EH (cell line): ENCODE measurements around the gene MRM1.
"Not testable (repeated sequence)": the region's sequence is repeated elsewhere in the genome, so short reads cannot be mapped to it uniquely, and the experiment has no call there.

Experiments used
- DNase-seq: peaks from one replicate; pipeline ENCODE4 v3.0.0-alpha.2; 2015; ENCODE audit warnings: low read depth

Gene MRM1

GRCh38 chr17:36602030-36602748 lies 806 bp downstream of the MRM1 start:
- DNase-seq, result peak; percentile 13

- DNase-seq, result peak; percentile 70
These were observed 1.6 kb downstream of the MRM1 start for GRCh38 chr17:36602924-36603384.

DNA sequence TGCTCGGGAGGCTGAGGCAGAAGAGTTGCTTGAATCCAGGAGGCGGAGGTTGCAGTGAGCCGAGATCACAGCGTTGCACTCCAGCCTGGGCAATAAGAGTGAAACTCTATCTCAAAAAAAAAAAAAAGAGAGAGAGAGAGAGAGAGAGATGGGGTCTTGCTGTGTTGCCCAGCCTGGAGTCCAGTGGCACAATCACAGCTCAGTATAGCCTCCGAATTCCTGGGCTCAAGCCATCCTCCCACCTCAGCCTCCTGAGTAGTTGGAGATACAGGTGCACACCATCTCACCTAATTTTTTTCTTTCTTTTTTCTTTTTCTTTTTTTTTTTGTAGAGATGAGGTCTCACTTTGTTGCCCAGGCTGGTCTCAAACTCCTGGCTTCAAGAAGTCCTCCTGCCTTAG lies 3.6 kb downstream of the MRM1 start:
- not testable (repeated sequence) for DNase-seq

DNA sequence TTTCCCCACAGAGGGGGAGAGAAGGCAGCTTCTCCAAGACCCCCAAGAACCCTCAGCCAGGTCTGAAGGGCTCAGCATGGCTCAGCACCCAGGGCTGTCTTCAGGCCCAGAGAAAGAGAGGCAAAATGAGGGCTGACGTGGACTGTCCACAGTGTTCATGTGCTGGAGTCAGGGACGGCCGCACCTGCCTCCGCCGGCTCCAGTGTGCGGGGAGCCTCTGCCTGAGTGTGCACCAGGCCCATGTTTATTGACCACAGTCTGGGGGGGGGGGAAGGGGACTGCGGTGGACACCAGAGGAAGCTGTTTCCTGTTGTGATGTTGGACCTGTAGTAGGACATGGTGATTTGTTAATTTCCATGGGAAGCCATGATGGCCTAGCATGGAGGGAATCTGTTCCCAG lies 6.9 kb downstream of the MRM1 start:
- DNase-seq, result no peak

- peak; percentile 71 for DNase-seq
These were observed 7.6 kb downstream of the MRM1 start for GRCh38 chr17:36608794-36609497.

- no peak for DNase-seq
These were observed 8.1 kb downstream of the MRM1 start for GRCh38 chr17:36609498-36609862.

GRCh38 chr17:36610474-36610873 lies 9.1 kb downstream of the MRM1 start:
- peak; percentile 63 for DNase-seq

DNA sequence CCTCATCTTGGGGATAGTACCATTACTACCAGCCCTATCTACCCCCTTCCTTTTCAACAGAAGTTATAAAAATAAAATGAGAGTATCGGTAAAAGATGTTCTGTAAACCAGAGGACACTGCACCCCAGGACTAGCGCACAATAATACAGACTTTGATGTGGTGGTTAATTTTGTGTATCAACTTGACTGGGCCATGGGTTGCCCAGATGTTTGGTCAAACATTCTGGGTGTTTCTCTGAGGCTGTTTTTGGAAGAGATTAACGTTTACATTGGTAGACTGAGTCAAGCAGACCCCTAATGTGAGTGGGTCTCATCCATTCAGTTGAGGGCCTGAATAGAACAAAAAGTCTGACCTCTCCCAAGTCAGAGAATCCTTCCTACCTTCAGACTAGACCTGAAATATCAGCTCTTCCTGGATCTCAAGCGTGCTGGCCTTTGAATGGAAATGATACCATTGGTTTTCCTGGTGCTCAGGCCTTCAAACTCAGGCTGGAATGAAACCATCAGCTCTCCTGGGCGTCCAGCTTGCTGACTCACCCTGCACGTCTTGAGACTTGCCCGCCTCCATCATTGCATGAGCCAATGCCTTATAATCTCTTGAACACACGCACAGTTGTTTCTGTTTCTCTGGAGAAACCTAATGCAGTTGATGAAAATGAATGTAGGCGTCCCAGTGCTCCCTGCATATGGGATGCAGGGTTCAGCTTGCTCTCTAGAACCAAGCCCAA lies 10.1 kb downstream of the MRM1 start:
- peak; percentile 74 for DNase-seq

DNA sequence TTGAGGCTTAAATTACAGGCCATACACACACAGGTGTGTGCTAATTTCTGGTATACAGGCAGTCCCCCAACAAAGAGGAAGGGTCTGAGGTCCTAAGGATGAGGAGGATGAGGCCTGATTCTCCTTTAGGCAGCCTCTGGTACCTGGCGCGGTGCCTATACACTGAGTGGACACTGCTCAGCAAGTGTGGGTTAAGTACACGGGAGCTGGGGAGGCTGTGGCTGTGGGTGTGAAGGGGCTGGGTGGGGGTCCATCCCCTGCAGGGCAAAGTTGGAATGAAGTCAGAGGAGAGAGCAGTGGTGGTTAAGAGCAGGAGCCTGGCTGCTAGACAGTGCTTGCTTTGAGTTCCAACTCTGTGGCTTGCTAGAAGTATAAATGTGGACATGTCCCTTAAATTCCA lies 10.9 kb downstream of the MRM1 start:
- DNase-seq, result no peak

- DNase-seq, result no peak
These were observed 11.8 kb downstream of the MRM1 start for GRCh38 chr17:36613155-36613554.

DNA sequence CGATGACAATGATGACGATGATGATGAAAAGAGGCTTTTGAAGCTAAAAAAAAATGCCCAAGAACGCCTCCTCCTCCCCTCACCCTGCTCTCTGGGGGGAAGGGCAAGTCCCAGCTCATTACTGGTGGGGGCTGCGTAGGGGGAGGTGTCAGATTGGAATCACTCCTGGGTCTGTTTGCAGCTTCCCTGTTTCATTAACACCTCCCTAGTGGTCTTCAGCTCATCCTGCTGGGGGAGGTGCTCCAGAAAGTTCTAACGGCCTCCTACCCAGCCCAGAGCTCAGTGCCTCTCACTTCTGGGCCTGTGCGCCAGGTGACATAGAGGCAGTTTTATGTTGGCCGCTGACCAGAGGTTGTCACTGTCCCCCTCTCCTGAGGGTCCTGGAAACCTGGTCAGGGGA lies 12.7 kb downstream of the MRM1 start:
- no peak for DNase-seq

- DNase-seq, result no peak
These were observed 13.6 kb downstream of the MRM1 start for GRCh38 chr17:36614933-36615332.

GRCh38 chr17:36616061-36617029 lies 15.0 kb downstream of the MRM1 start:
- no peak for DNase-seq

DNA sequence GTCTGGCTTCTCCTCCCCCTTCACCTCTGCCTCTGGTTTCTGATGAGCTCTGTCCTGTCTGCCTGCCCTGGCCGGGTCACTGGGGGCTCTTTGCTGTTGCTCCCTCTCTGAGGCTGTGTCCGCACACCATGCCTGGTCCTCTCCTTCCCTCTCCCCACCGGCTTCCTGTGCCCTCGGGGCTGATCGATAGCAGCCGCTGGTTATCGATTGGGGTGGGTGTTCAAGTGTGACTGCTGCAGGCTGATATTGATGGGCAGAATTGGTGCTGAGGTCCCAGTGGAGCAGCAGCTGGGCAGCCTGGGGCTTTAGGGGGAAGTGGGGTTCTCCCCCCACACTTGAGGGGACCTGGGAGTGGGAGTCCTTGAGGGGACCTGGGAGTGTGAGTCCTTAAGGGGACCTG lies 16.4 kb downstream of the MRM1 start:
- DNase-seq, result no peak

DNA sequence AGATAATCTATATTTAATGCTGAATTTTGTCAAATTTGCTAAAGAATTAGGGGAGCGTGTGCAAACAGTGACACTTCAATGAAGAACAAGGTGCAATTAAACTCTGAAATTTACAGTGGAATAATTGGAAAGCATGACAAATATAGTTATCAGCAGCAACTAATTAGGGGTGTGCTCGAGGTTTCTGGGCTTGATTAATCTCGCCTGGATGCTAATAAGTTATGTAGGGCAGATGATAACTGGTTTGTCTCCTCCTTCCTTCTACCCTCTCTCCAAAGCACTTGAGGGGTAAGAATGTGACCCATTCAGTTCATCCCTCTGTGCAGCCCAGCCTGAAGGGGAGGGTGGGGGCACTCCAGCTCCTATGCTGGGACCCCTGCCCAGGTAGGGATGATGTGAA lies 21.9 kb downstream of the MRM1 start:
- no peak for DNase-seq

- no peak for DNase-seq
These were observed 23.8 kb downstream of the MRM1 start for GRCh38 chr17:36625188-36625587.

- no peak for DNase-seq
These were observed 25.7 kb downstream of the MRM1 start for GRCh38 chr17:36627101-36627500.

DNA sequence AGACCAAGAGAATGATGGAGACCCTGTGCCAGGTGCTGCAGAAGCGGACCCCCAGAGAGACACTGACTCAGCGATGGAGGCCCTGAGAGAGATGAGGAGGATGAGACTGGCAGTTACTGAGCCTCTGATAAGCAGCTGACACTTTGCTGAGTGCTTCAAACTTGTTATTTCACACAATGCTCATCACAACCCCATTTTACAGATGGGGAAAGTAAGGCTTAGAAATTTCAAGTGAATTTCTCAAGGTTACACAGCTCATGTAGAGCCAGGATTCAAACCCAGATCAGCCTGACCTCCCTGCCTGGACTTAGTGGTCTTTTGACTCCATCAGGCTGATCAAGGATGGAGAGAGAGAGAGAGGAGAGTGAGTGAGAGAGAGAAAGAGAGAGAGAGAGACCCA lies 27.2 kb downstream of the MRM1 start:
- DNase-seq, result no peak

- DNase-seq, result peak; percentile 70
These were observed 28.0 kb downstream of the MRM1 start for GRCh38 chr17:36629252-36629847.

GRCh38 chr17:36629970-36630502 lies 28.7 kb downstream of the MRM1 start:
- DNase-seq, result no peak

DNA sequence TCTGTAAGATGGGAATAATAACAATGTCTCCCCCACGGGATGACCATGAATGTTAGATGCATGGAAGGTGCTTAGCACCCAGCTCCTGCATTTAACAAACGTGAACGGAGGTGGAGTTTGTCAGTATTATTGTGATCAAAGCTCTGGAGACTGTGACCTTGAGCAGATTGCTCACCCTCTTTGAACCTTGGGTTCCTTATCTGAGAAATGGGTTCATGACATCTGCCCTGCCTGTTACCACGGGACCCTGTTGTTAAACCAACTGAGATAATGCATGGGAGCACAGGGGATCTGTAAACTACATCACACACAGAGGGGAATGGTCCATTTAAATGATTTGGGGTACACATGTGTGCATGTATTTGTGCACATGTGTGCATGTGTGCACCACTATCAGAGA lies 29.6 kb downstream of the MRM1 start:
- no peak for DNase-seq
